HepG2 (cell line): ENCODE data around the gene ACER3. TPM values are rescaled to one million over a fixed set of nuclear protein-coding genes. Genes with fewer than 3 reads are reported as not detected.

Source experiments
- GFI1 ChIP-seq: sonication (generic); formaldehyde crosslinking; IDR thresholded peaks from 2 replicates; pipeline ENCODE4 v1.5.0; 2020; ENCODE audit warnings: missing genetic modification reagents, mild to moderate bottlenecking, borderline replicate concordance
- GPN1 ChIP-seq: sonication (generic); formaldehyde crosslinking; IDR thresholded peaks from 2 replicates; pipeline ENCODE4 v1.5.1; 2020; ENCODE audit warnings: missing genetic modification reagents, borderline replicate concordance
- KAT7 ChIP-seq: IDR thresholded peaks from 2 replicates; pipeline ENCODE4 v1.6.1; 2018; ENCODE audit warnings: borderline replicate concordance, missing compliant biosample characterization
- MED1 ChIP-seq: sonication (generic); formaldehyde crosslinking; IDR thresholded peaks from 2 replicates; pipeline ENCODE4 v1.4.0; 2020; ENCODE audit warnings: missing genetic modification reagents
- MEIS1 ChIP-seq: sonication (generic); formaldehyde crosslinking; IDR thresholded peaks from 2 replicates; pipeline ENCODE4 v1.9.0; 2021; ENCODE audit warnings: mild to moderate bottlenecking, missing genetic modification reagents, moderate library complexity, borderline replicate concordance
- NFE2L1 ChIP-seq: sonication (generic); formaldehyde crosslinking; IDR thresholded peaks from 2 replicates; pipeline ENCODE4 v1.4.0; 2020; ENCODE audit warnings: missing genetic modification reagents, mild to moderate bottlenecking, borderline replicate concordance
- SKI ChIP-seq: fragments of 450-650 bp; IDR thresholded peaks from one replicate; pipeline ENCODE4 v1.6.1; 2018; ENCODE audit warnings: mild to moderate bottlenecking; ENCODE audit not compliant: partially characterized antibody
- ZBTB21 ChIP-seq: sonication (generic); formaldehyde crosslinking; IDR thresholded peaks from 2 replicates; pipeline ENCODE4 v1.4.0; 2020; ENCODE audit warnings: missing genetic modification reagents
- ZMAT3 ChIP-seq: sonication (generic); formaldehyde crosslinking; conservative IDR thresholded peaks from 2 replicates; pipeline ENCODE4 v1.7.0; 2021; ENCODE audit warnings: missing genetic modification reagents
- ZNF253 ChIP-seq: sonication (generic); formaldehyde crosslinking; IDR thresholded peaks from 2 replicates; pipeline ENCODE4 v1.8.0; 2022; ENCODE audit warnings: mild to moderate bottlenecking, missing genetic modification reagents, borderline replicate concordance
- ZNF546 ChIP-seq: sonication (generic); formaldehyde crosslinking; conservative IDR thresholded peaks from 2 replicates; pipeline ENCODE4 v1.8.1; 2023; ENCODE audit warnings: mild to moderate bottlenecking, missing genetic modification reagents
- ZNF547 ChIP-seq: sonication (generic); formaldehyde crosslinking; IDR thresholded peaks from 2 replicates; pipeline ENCODE4 v1.5.1; 2020; ENCODE audit warnings: mild to moderate bottlenecking, missing genetic modification reagents
- ZNF615 ChIP-seq: sonication (generic); formaldehyde crosslinking; IDR thresholded peaks from 2 replicates; pipeline ENCODE4 v1.5.0; 2020; ENCODE audit warnings: mild to moderate bottlenecking, missing genetic modification reagents, borderline replicate concordance
- ZNF703 ChIP-seq: sonication (generic); formaldehyde crosslinking; IDR thresholded peaks from 2 replicates; pipeline ENCODE4 v1.5.1; 2020; ENCODE audit warnings: missing genetic modification reagents, mild to moderate bottlenecking, moderate library complexity, borderline replicate concordance
- ZSCAN31 ChIP-seq: sonication (generic); formaldehyde crosslinking; IDR thresholded peaks from 2 replicates; pipeline ENCODE4 v1.5.0; 2020; ENCODE audit warnings: low read depth, mild to moderate bottlenecking, missing genetic modification reagents
- polyA plus RNA-seq, 8 experiments: library from polyadenylated mRNA; depleted of rRNA in 3 of 8; stranded (reverse) in 7 of 8; unstranded in 1 of 8; fragments of >200 nt; fragmentation: Illumina TruSeq in 4 of 8; extraction: Trizol in 4 of 8; gene quantifications; 2 replicates each; pipeline versions ENCODE4 v1.2.1 to v1.2.3, GENCODE V29; 2011 to 2016; ENCODE audit warnings: low read depth in 4 of 8, missing spikeins in 1 of 8, mixed read lengths in 1 of 8; ENCODE audit not compliant: insufficient read depth in 1 of 8
- total RNA-seq, 5 experiments: library from RNA; depleted of rRNA; stranded (reverse); fragments of >200 nt; fragmentation: Illumina TruSeq; extraction: Trizol; gene quantifications; 2 replicates each; pipeline ENCODE4 v1.2.3, GENCODE V29; 2016; ENCODE audit warnings: low read depth in 1 of 5
- TF ChIP-seq, protein P1 (sequence below): sonication (generic); formaldehyde crosslinking; IDR thresholded peaks from 2 replicates; pipeline ENCODE4 v1.5.1; 2020; ENCODE audit warnings: missing genetic modification reagents, mild to moderate bottlenecking, borderline replicate concordance
- TF ChIP-seq, protein P2 (sequence below): sonication (generic); formaldehyde crosslinking; IDR thresholded peaks from 2 replicates; pipeline ENCODE4 v1.4.0; 2020; ENCODE audit warnings: missing genetic modification reagents
- TF ChIP-seq, protein P3 (sequence below): sonication (generic); formaldehyde crosslinking; IDR thresholded peaks from 2 replicates; pipeline ENCODE4 v1.4.0; 2020; ENCODE audit warnings: missing genetic modification reagents
- TF ChIP-seq, protein P4 (sequence below): sonication (generic); IDR thresholded peaks from 2 replicates; pipeline ENCODE4 v1.6.1; 2016; ENCODE audit warnings: low read depth, borderline replicate concordance

The ACER3 gene
- total and polyA plus RNA-seq, 2 of the 13 experiments (the other 11 are each of a cell fraction or from before 2014, with no cell fraction given), result 6.0 to 9.8 TPM

DNA sequence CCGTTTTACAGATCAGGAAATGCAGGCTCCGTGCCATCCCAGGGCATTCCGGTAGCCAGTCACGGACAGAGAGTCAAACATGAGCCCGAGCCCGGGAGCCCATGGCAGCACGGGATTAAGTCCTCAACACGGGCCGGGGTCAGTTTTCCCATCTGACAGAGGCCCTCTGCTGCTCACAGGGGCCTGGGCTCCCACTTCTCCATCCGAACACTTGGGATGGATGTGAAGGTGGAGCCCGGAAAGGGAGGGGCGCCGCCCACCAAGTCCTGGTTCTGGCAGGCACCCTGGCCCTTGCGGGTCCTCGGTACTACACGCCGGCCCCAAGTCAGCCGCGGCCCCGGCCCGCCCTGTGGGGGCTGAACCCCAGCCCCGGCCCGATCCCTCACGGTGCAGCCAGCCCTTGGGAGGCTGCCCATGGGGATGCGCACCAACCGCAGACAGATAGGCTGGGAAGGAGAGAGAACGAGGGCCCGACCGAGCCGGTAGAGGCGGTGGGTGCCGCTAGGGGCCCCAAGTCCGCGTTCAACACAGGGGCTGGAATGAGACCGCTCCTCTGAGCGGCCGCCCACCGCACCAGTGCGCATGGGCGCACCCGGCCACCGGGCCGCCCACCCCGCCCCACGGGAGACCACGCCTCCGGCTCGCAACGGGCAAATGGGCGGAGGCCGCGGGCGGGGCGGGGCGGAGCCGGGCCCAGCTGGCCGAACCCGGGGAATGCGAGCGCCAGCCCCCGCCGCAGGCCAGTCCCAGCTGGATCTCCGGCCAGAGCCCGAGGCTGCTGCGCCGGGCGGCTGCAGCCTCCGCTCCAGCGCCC is 205.7 kb downstream of the ACER3 start, which contains the start of gene CAPN5 (continued):
- TF ChIP-seq, protein P1, sequence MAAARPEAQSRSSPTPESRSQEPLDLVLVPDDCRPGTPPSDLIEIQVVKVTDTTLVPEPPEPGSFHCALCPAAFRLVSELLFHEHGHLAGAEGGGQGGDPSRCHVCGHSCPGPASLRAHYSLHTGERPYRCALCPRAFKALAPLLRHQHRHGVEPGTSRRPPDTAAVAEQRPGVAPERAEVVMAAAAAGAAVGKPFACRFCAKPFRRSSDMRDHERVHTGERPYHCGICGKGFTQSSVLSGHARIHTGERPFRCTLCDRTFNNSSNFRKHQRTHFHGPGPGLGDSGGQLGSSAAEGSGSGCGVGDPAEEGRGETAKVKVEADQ (CRISPR knock-in tag), result peak; percentile 84; the same call in 1 of the 2 replicates
- TF ChIP-seq GPN1 (CRISPR knock-in tag) (no peak), ZNF703 (CRISPR knock-in tag) (no peak), GFI1 (CRISPR knock-in tag) (no peak), ZNF546 (CRISPR knock-in tag) (peak; percentile 57; the same call in 1 of the 2 replicates), ZNF615 (CRISPR knock-in tag) (no peak), KAT7 (CRISPR knock-in tag) (no peak), NFE2L1 (CRISPR knock-in tag) (no peak), MEIS1 (no peak), MED1 (CRISPR knock-in tag) (no peak), ZNF547 (CRISPR knock-in tag) (peak; percentile 73), ZSCAN31 (CRISPR knock-in tag) (no peak), ZMAT3 (CRISPR knock-in tag) (no peak), ZNF253 (CRISPR knock-in tag) (no peak), SKI (no peak), ZBTB21 (CRISPR knock-in tag) (no peak)
- TF ChIP-seq, protein P2, sequence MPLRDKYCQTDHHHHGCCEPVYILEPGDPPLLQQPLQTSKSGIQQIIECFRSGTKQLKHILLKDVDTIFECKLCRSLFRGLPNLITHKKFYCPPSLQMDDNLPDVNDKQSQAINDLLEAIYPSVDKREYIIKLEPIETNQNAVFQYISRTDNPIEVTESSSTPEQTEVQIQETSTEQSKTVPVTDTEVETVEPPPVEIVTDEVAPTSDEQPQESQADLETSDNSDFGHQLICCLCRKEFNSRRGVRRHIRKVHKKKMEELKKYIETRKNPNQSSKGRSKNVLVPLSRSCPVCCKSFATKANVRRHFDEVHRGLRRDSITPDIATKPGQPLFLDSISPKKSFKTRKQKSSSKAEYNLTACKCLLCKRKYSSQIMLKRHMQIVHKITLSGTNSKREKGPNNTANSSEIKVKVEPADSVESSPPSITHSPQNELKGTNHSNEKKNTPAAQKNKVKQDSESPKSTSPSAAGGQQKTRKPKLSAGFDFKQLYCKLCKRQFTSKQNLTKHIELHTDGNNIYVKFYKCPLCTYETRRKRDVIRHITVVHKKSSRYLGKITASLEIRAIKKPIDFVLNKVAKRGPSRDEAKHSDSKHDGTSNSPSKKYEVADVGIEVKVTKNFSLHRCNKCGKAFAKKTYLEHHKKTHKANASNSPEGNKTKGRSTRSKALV, result no peak
- TF ChIP-seq, protein P3, sequence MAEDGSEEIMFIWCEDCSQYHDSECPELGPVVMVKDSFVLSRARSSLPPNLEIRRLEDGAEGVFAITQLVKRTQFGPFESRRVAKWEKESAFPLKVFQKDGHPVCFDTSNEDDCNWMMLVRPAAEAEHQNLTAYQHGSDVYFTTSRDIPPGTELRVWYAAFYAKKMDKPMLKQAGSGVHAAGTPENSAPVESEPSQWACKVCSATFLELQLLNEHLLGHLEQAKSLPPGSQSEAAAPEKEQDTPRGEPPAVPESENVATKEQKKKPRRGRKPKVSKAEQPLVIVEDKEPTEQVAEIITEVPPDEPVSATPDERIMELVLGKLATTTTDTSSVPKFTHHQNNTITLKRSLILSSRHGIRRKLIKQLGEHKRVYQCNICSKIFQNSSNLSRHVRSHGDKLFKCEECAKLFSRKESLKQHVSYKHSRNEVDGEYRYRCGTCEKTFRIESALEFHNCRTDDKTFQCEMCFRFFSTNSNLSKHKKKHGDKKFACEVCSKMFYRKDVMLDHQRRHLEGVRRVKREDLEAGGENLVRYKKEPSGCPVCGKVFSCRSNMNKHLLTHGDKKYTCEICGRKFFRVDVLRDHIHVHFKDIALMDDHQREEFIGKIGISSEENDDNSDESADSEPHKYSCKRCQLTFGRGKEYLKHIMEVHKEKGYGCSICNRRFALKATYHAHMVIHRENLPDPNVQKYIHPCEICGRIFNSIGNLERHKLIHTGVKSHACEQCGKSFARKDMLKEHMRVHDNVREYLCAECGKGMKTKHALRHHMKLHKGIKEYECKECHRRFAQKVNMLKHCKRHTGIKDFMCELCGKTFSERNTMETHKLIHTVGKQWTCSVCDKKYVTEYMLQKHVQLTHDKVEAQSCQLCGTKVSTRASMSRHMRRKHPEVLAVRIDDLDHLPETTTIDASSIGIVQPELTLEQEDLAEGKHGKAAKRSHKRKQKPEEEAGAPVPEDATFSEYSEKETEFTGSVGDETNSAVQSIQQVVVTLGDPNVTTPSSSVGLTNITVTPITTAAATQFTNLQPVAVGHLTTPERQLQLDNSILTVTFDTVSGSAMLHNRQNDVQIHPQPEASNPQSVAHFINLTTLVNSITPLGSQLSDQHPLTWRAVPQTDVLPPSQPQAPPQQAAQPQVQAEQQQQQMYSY (CRISPR knock-in tag), result no peak
- TF ChIP-seq, protein P4, sequence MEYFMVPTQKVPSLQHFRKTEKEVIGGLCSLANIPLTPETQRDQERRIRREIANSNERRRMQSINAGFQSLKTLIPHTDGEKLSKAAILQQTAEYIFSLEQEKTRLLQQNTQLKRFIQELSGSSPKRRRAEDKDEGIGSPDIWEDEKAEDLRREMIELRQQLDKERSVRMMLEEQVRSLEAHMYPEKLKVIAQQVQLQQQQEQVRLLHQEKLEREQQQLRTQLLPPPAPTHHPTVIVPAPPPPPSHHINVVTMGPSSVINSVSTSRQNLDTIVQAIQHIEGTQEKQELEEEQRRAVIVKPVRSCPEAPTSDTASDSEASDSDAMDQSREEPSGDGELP, result peak; percentile 89; the same call in 1 of the 2 replicates
